ENCODE results near the gene SOCS6.

GRCh38 chr18:70261141-70261788 lies 27.6 kb upstream of the SOCS6 start:
- TF ChIP-seq POLR2A (IDR thresholded peaks at IDR 0.05) (no peak), CTCF (IDR thresholded peaks at IDR 0.05) (no peak), POLR2AphosphoS5 (IDR thresholded peaks at IDR 0.05) (no peak)

All from gastroesophageal sphincter (tissue), 3 donors.